ENCODE results near the gene UROC1. TPM values are rescaled to one million over a fixed set of nuclear protein-coding genes. Genes with fewer than 3 reads are reported as not detected.
A peak's percentile ranks its signal among the peaks of the same experiment; 100 is the strongest.

The UROC1 gene
- total and polyA plus RNA-seq, 4 donors = not detected

DNA sequence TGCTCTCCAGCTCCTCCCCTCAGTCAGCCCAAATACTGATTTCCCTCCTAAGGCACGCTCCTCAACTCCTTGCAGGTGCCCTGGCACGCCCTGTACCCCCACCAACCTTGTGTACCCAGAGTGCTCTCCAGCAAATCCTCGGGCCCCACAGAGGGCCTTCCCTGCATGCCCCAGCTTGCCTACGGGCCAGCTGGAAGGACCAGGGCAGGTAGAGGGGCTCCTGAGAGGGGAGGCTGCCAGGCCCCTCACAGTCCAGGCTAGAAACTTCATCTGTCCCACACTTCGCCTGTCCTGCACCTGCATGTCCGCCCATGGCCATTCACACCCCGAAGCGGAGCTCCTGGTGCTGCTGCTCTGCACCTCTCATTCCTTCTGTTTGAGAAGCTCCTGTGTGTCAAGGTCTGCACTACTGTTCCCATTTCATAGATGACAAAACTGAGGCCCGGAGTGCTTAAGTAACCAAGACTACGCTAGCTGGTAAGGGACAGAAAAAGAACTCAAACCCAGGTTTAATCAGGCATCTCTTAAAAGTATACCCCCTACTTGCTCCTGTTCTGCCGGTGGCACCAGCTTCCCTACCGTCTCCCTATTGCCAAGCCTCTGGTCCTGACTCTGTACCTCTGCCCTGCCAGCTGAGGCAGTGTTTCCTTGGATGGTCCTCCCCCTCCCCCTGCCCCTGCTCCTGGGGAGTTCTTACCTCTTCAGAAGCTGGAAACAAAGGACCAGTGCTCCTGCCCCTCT, 77.4 kb downstream of the UROC1 start:
- Histone ChIP-seq H3K27ac (ENCODE audit: low read depth in 1 of 2, low read length in 2 of 2) (no peak overlapping the region), H3K36me3 (ENCODE audit: control insufficient read depth in 1 of 2, insufficient read depth in 2 of 2, low read length in 1 of 2) (peaks cover 0 to 5% of the 10 kb centered on the region in 2 donors), H3K4me3 (ENCODE audit: low read length in 2 of 2) (no peak overlapping the region), H3K27me3 (ENCODE audit: control insufficient read depth in 1 of 2, insufficient read depth in 2 of 2, low read length in 1 of 2) (no peaks in the 10 kb centered on the region), H3K9me3 (ENCODE audit: control insufficient read depth, low read length) (no peaks in the 10 kb centered on the region), H3K4me1 (ENCODE audit: control insufficient read depth in 1 of 2, insufficient read depth in 2 of 2, low read length in 2 of 2) (no peaks in the 10 kb centered on the region)
- DNase-seq (peak in 1 of 2 donors; percentile 45), ATAC-seq (ENCODE audit: low FRiP score) (no peak)
- 89 to 95% methylated on average over 12 of the region's 12 CpGs for WGBS, 2 donors
- intact Hi-C loops (cut with DNase I) = no loop called here

- intact Hi-C loops (cut with DNase I) = no loop called here
- peaks cover 0 to 5% of the 10 kb centered on the region in 2 donors for H3K36me3 ChIP-seq (ENCODE audit: control insufficient read depth in 1 of 2, insufficient read depth in 2 of 2, low read length in 1 of 2)
- no peak overlapping the region for H3K4me3 ChIP-seq (ENCODE audit: low read length in 2 of 2)
- H3K27ac ChIP-seq (ENCODE audit: low read depth in 1 of 2, low read length in 2 of 2) = no peak overlapping the region
- WGBS, 2 donors = 86 to 87% methylated on average over 15 of the region's 15 CpGs
- no peaks in the 10 kb centered on the region for H3K27me3 ChIP-seq (ENCODE audit: control insufficient read depth in 1 of 2, insufficient read depth in 2 of 2, low read length in 1 of 2)
- no peaks in the 10 kb centered on the region for H3K4me1 ChIP-seq (ENCODE audit: control insufficient read depth in 1 of 2, insufficient read depth in 2 of 2, low read length in 2 of 2)
- ATAC-seq (ENCODE audit: low FRiP score) (no peak), DNase-seq (peak in 1 of 2 donors; percentile 56)
- no peaks in the 10 kb centered on the region for H3K9me3 ChIP-seq (ENCODE audit: control insufficient read depth, low read length)
These were observed 78.1 kb downstream of the UROC1 start for GRCh38 chr3:126439346-126439967.

DNA sequence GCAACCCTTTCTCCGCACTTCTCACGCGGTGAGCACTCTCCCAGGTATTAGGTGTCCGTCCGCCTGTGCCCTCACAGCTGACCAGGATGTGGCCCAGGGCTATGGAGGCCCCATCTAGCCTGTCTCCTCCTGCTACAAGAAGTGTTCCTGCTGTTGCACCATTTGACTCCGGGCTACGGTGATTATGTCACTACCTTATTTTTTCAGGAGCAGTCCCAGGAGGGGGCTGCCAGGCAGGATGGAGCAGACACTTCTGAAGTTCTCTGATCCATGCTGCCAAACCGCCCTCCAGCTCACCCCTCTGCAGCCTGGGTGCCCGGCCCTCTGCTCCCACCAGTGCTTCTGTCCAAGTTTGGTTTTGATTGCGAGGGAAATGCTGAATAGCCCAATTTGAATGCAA, 78.8 kb downstream of the UROC1 start:
- no peak for ATAC-seq (ENCODE audit: low FRiP score)
- no peaks in the 10 kb centered on the region for H3K4me1 ChIP-seq (ENCODE audit: control insufficient read depth in 1 of 2, insufficient read depth in 2 of 2, low read length in 2 of 2)
- DNase-seq = peak in 1 of 2 donors; percentile 59
- peaks cover 0 to 5% of the 10 kb centered on the region in 2 donors for H3K36me3 ChIP-seq (ENCODE audit: control insufficient read depth in 1 of 2, insufficient read depth in 2 of 2, low read length in 1 of 2)
- no peak overlapping the region for H3K27ac ChIP-seq (ENCODE audit: low read depth in 1 of 2, low read length in 2 of 2)
- 84% methylated on average over 10 of the region's 10 CpGs for WGBS, 2 donors
- no peaks in the 10 kb centered on the region for H3K9me3 ChIP-seq (ENCODE audit: control insufficient read depth, low read length)
- no peaks in the 10 kb centered on the region for H3K27me3 ChIP-seq (ENCODE audit: control insufficient read depth in 1 of 2, insufficient read depth in 2 of 2, low read length in 1 of 2)
- intact Hi-C loops (cut with DNase I) = no loop called here
- H3K4me3 ChIP-seq (ENCODE audit: low read length in 2 of 2) = no peak overlapping the region

DNA sequence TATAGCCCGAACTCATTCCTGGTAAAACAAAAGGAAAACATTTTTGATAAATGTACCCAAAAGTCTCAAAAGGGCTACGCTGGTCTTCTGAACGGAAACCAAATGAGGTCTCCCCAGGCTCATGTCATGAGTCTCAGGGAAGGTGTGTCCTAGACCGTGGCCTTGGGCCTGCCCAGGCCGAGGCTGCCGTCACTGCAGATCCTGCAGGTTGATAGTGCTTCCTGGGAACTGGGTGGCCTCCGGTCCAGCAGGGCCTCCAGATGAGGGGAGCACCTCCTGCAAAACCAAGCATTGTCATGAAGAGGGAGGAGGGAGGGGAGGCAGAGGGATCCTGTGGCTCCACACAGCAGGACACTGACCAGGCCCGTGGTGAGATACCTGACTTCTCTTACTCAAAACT, 79.4 kb downstream of the UROC1 start:
- Histone ChIP-seq H3K4me1 (ENCODE audit: control insufficient read depth in 1 of 2, insufficient read depth in 2 of 2, low read length in 2 of 2) (no peaks in the 10 kb centered on the region), H3K27me3 (ENCODE audit: control insufficient read depth in 1 of 2, insufficient read depth in 2 of 2, low read length in 1 of 2) (no peaks in the 10 kb centered on the region), H3K27ac (ENCODE audit: low read depth in 1 of 2, low read length in 2 of 2) (no peak overlapping the region), H3K9me3 (ENCODE audit: control insufficient read depth, low read length) (no peaks in the 10 kb centered on the region), H3K36me3 (ENCODE audit: control insufficient read depth in 1 of 2, insufficient read depth in 2 of 2, low read length in 1 of 2) (peaks cover 0 to 5% of the 10 kb centered on the region in 2 donors), H3K4me3 (ENCODE audit: low read length in 2 of 2) (no peak overlapping the region)
- intact Hi-C loops (cut with DNase I) = no loop called here
- 86% methylated on average over 8 of the region's 8 CpGs for WGBS, 2 donors
- DNase-seq = peak in 1 of 2 donors; percentile 51
- no peak for ATAC-seq (ENCODE audit: low FRiP score)

- Histone ChIP-seq H3K36me3 (ENCODE audit: control insufficient read depth in 1 of 2, insufficient read depth in 2 of 2, low read length in 1 of 2) (peaks cover 0 to 5% of the 10 kb centered on the region in 2 donors), H3K9me3 (ENCODE audit: control insufficient read depth, low read length) (no peaks in the 10 kb centered on the region), H3K27ac (ENCODE audit: low read depth in 1 of 2, low read length in 2 of 2) (no peak overlapping the region), H3K27me3 (ENCODE audit: control insufficient read depth in 1 of 2, insufficient read depth in 2 of 2, low read length in 1 of 2) (no peaks in the 10 kb centered on the region), H3K4me1 (ENCODE audit: control insufficient read depth in 1 of 2, insufficient read depth in 2 of 2, low read length in 2 of 2) (no peaks in the 10 kb centered on the region), H3K4me3 (ENCODE audit: low read length in 2 of 2) (no peak overlapping the region)
- no peak for ATAC-seq (ENCODE audit: low FRiP score)
- intact Hi-C loops (cut with DNase I) = no loop called here
- DNase-seq = no peak
- WGBS, 2 donors = 94% methylated on average over 18 of the region's 18 CpGs
These were observed 80.5 kb downstream of the UROC1 start for GRCh38 chr3:126436826-126437717.

- Histone ChIP-seq H3K4me1 (ENCODE audit: control insufficient read depth in 1 of 2, insufficient read depth in 2 of 2, low read length in 2 of 2) (no peaks in the 10 kb centered on the region), H3K4me3 (ENCODE audit: low read length in 2 of 2) (no peak overlapping the region), H3K9me3 (ENCODE audit: control insufficient read depth, low read length) (peaks cover 3% of the 10 kb centered on the region), H3K27me3 (ENCODE audit: control insufficient read depth in 1 of 2, insufficient read depth in 2 of 2, low read length in 1 of 2) (no peaks in the 10 kb centered on the region), H3K36me3 (ENCODE audit: control insufficient read depth in 1 of 2, insufficient read depth in 2 of 2, low read length in 1 of 2) (peaks cover 0 to 2% of the 10 kb centered on the region in 2 donors), H3K27ac (ENCODE audit: low read depth in 1 of 2, low read length in 2 of 2) (no peak overlapping the region)
- intact Hi-C loops (cut with DNase I) = no loop called here
- 92 to 96% methylated on average over 14 of the region's 14 CpGs for WGBS, 2 donors
- DNase-seq = no peak
- no peak for ATAC-seq (ENCODE audit: low FRiP score)
These were observed 81.9 kb downstream of the UROC1 start for GRCh38 chr3:126435456-126436315.

DNA sequence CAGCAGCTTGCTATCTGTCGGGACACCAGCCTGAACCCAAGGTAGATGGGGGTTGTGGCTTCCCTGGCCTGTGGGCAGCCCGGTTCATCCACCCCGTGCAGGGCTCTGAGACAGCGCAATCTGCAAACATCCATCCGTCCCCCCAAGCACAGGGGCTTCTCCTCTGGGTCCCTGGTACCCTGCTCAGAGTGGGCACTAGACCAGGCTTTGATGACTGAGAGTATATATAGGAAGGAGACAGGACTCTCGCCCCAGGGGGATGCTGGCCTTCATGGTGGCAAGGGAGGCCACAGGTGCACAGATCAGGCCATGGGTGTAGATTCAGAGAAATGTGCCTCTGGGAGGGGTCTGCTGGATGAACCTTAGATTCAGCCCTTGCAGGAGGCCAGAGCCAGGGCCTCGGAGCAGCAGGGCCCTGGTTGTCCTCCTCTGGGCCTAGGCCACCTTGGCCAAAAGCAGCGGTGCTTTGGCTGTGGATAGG, 82.6 kb downstream of the UROC1 start:
- H3K9me3 ChIP-seq (ENCODE audit: control insufficient read depth, low read length) = peaks cover 3% of the 10 kb centered on the region
- DNase-seq = no peak
- 93 to 94% methylated on average over 8 of the region's 8 CpGs for WGBS, 2 donors
- no peak overlapping the region for H3K4me3 ChIP-seq (ENCODE audit: low read length in 2 of 2)
- no peaks in the 10 kb centered on the region for H3K4me1 ChIP-seq (ENCODE audit: control insufficient read depth in 1 of 2, insufficient read depth in 2 of 2, low read length in 2 of 2)
- H3K36me3 ChIP-seq (ENCODE audit: control insufficient read depth in 1 of 2, insufficient read depth in 2 of 2, low read length in 1 of 2) = peaks cover 0 to 2% of the 10 kb centered on the region in 2 donors
- ATAC-seq (ENCODE audit: low FRiP score) = no peak
- intact Hi-C loops (cut with DNase I) = no loop called here
- no peaks in the 10 kb centered on the region for H3K27me3 ChIP-seq (ENCODE audit: control insufficient read depth in 1 of 2, insufficient read depth in 2 of 2, low read length in 1 of 2)
- no peak overlapping the region for H3K27ac ChIP-seq (ENCODE audit: low read depth in 1 of 2, low read length in 2 of 2)

GRCh38 chr3:126434264-126434590, 83.3 kb downstream of the UROC1 start:
- intact Hi-C loops (cut with DNase I) = no loop called here
- Histone ChIP-seq H3K4me1 (ENCODE audit: control insufficient read depth in 1 of 2, insufficient read depth in 2 of 2, low read length in 2 of 2) (no peaks in the 10 kb centered on the region), H3K27me3 (ENCODE audit: control insufficient read depth in 1 of 2, insufficient read depth in 2 of 2, low read length in 1 of 2) (no peaks in the 10 kb centered on the region), H3K27ac (ENCODE audit: low read depth in 1 of 2, low read length in 2 of 2) (no peak overlapping the region), H3K36me3 (ENCODE audit: control insufficient read depth in 1 of 2, insufficient read depth in 2 of 2, low read length in 1 of 2) (peaks cover 0 to 2% of the 10 kb centered on the region in 2 donors), H3K9me3 (ENCODE audit: control insufficient read depth, low read length) (peaks cover 3% of the 10 kb centered on the region), H3K4me3 (ENCODE audit: low read length in 2 of 2) (no peak overlapping the region)
- DNase-seq (no peak), ATAC-seq (ENCODE audit: low FRiP score) (no peak)
- 94 to 98% methylated on average over 6 of the region's 6 CpGs for WGBS, 2 donors

Data from aorta (tissue), 5 donors.